NCI-H146 treated with DMSO at 0.1 percent for 48 hours (cell line): ENCODE measurements around the gene IQSEC3.
A peak's percentile ranks its signal among the peaks of the same experiment; 100 is the strongest.

Experiments used
- DNase-seq: peaks from one replicate; lab custom pipeline; 2025; ENCODE audit not compliant: unreplicated experiment; lab: John Stamatoyannopoulos, UW

Gene IQSEC3

GRCh38 chr12:195951-196350 is 129.4 kb downstream of the IQSEC3 start:
- no peak for DNase-seq

GRCh38 chr12:196436-196835 is 129.9 kb downstream of the IQSEC3 start:
- DNase-seq: no peak

- no peak for DNase-seq
Observed at GRCh38 chr12:197347-197746, 130.8 kb downstream of the IQSEC3 start.

GRCh38 chr12:197911-198695 is 131.5 kb downstream of the IQSEC3 start:
- DNase-seq: no peak

- no peak for DNase-seq
Observed at GRCh38 chr12:198705-199104, 132.1 kb downstream of the IQSEC3 start.

GRCh38 chr12:201361-201760 is 134.8 kb downstream of the IQSEC3 start:
- DNase-seq: no peak

GRCh38 chr12:202081-202731 is 135.6 kb downstream of the IQSEC3 start:
- peak; percentile 74 for DNase-seq

GRCh38 chr12:203074-203461 is 136.5 kb downstream of the IQSEC3 start:
- no peak for DNase-seq

- peak; percentile 14 for DNase-seq
Observed at GRCh38 chr12:203462-204260, 137.1 kb downstream of the IQSEC3 start.

- no peak for DNase-seq
Observed at GRCh38 chr12:204261-204678, 137.7 kb downstream of the IQSEC3 start.

GRCh38 chr12:205026-205425 is 138.5 kb downstream of the IQSEC3 start:
- DNase-seq: no peak

- DNase-seq: no peak
Observed at GRCh38 chr12:206746-207440, 140.3 kb downstream of the IQSEC3 start.

- no peak for DNase-seq
Observed at GRCh38 chr12:207804-208203, 141.2 kb downstream of the IQSEC3 start.

- no peak for DNase-seq
Observed at GRCh38 chr12:208813-209212, 142.2 kb downstream of the IQSEC3 start.

GRCh38 chr12:209246-209645 is 142.7 kb downstream of the IQSEC3 start:
- no peak for DNase-seq

GRCh38 chr12:209851-210250 is 143.3 kb downstream of the IQSEC3 start:
- DNase-seq: no peak

- peak; percentile 79 for DNase-seq
Observed at GRCh38 chr12:210277-211141, 143.9 kb downstream of the IQSEC3 start.

- no peak for DNase-seq
Observed at GRCh38 chr12:211142-211465, 144.5 kb downstream of the IQSEC3 start.

- DNase-seq: no peak
Observed at GRCh38 chr12:211639-212414, 145.3 kb downstream of the IQSEC3 start.

GRCh38 chr12:212415-212714 is 145.8 kb downstream of the IQSEC3 start:
- no peak for DNase-seq
